ENCODE measurements around the gene GPR63. TPM values are rescaled to one million over a fixed set of nuclear protein-coding genes. Genes with fewer than 3 reads are reported as not detected.

GPR63 gene
- total and polyA plus RNA-seq, 8 donors: 0.71 to 3.8 (median 3.0) TPM

DNA sequence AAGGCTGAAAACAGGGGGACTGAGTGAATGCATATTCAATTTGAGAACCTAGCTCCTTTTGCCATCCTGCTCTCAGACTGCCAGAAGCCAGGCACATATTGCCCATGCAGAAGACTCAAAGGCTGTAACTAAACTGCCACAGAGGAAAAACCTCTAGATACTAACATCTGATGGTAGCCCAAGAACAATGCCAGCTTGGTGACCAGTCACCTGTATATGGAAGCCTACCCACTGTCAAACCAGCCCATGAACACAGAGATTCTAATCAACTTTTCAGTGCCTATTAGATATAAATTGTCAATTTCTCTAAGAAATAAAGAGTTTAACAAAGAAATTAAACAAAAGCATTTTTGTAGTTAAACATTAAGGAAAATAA, 34.2 kb downstream of the GPR63 start:
- H3K4me1 ChIP-seq: no peaks in the 10 kb centered on the region
- no peak for ATAC-seq

DNA sequence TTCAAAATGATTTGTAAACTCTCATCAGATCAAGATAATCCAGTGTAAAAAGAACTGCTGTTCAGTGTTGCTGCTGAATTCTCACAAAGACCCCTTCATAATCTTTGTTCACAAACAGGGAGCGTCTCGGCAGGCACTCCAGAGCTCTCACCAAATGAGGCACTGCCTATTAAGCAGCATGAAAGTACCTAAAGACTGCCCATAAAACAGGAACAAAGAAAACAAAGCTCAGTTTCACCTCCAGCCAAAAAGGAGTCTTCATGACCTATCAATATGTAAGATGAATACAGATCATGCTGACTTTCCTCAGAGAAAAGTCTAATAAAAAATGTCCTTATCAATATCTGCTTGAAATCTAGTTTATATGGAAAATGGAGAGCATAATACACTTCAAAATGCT, 41.8 kb downstream of the GPR63 start:
- DNase-seq (no peak), ATAC-seq (no peak)
- TF ChIP-seq, protein P1, sequence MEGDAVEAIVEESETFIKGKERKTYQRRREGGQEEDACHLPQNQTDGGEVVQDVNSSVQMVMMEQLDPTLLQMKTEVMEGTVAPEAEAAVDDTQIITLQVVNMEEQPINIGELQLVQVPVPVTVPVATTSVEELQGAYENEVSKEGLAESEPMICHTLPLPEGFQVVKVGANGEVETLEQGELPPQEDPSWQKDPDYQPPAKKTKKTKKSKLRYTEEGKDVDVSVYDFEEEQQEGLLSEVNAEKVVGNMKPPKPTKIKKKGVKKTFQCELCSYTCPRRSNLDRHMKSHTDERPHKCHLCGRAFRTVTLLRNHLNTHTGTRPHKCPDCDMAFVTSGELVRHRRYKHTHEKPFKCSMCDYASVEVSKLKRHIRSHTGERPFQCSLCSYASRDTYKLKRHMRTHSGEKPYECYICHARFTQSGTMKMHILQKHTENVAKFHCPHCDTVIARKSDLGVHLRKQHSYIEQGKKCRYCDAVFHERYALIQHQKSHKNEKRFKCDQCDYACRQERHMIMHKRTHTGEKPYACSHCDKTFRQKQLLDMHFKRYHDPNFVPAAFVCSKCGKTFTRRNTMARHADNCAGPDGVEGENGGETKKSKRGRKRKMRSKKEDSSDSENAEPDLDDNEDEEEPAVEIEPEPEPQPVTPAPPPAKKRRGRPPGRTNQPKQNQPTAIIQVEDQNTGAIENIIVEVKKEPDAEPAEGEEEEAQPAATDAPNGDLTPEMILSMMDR (IDR thresholded peaks at IDR 0.05): no peak
- no peaks in the 10 kb centered on the region for H3K4me1 ChIP-seq
- no peaks in the 10 kb centered on the region for H3K9me3 ChIP-seq
- intact Hi-C loops (cut with DNase I): no loop called here
- H3K27ac ChIP-seq: no peak overlapping the region
- H3K4me3 ChIP-seq: no peak overlapping the region
- H3K36me3 ChIP-seq: no peaks in the 10 kb centered on the region
- no peaks in the 10 kb centered on the region for H3K27me3 ChIP-seq

More for the DNA sequence above, 34.2 kb downstream of the GPR63 start:
- no peaks in the 10 kb centered on the region for H3K36me3 ChIP-seq
- no peaks in the 10 kb centered on the region for H3K27me3 ChIP-seq
- intact Hi-C loops (cut with DNase I): no loop called here
- H3K27ac ChIP-seq: no peak overlapping the region
- DNase-seq: no peak
- H3K4me3 ChIP-seq: no peak overlapping the region
- H3K9me3 ChIP-seq: no peaks in the 10 kb centered on the region
- TF ChIP-seq, protein P1 (IDR thresholded peaks at IDR 0.05): no peak

DNA sequence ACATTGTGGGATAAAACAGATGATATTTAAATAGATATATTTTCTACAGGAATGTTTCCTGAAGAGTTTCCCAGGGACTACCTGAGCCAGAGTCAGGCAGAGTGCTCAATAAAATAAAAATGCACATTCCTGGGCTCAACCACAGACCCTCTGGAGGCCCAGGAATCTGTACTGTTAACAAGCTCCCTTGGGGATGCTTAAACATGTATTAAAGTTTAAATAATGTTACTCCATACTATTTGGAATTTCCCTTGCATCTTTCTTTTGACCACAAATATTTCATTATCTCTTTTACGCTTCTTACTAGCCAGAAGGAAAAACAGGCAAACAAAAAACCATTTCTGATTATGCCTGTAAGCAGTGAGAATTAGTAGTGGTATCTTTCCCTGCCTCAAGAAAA, 42.3 kb downstream of the GPR63 start:
- Histone ChIP-seq H3K9me3 (no peaks in the 10 kb centered on the region), H3K4me1 (no peaks in the 10 kb centered on the region), H3K4me3 (no peak overlapping the region), H3K36me3 (no peaks in the 10 kb centered on the region), H3K27me3 (no peaks in the 10 kb centered on the region), H3K27ac (no peak overlapping the region)
- DNase-seq (no peak), ATAC-seq (no peak)
- TF ChIP-seq, protein P1 (IDR thresholded peaks at IDR 0.05): no peak
- intact Hi-C loops (cut with DNase I): no loop called here

DNA sequence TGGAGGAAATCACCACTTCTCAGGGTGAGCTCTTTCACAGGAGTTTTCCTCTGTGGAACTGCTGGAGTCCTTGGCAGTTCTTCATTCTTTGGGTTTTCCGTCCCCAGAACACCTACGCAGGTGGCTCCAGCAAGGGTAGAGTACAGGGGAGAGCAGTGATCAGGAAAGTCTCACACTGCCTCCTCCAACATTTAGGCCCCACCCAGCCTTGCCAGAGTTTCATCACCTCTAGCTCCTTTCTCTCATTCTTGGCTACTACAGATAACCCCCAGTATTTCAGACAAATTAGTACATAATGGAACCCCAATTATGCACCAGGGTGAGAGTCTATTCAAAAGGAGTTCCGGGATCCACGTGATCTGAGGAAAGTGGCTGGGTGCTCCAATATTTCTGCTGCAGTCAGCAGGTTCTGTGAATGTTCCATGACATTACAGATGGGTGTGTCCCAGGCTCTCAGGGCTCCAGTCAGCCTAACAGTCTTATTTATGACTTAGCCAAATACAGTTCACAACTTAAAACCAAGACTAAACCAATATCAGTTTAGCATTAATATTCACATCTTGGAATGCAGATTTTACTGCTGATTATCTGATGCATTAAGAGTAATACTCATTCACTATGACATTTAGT, 44.6 kb downstream of the GPR63 start:
- no peak overlapping the region for H3K27ac ChIP-seq
- no peaks in the 10 kb centered on the region for H3K4me1 ChIP-seq
- DNase-seq (no peak), ATAC-seq (no peak)
- TF ChIP-seq, protein P1 (IDR thresholded peaks at IDR 0.05): no peak
- intact Hi-C loops (cut with DNase I): no loop called here
- H3K4me3 ChIP-seq: no peak overlapping the region
- H3K27me3 ChIP-seq: no peaks in the 10 kb centered on the region
- no peaks in the 10 kb centered on the region for H3K9me3 ChIP-seq
- no peaks in the 10 kb centered on the region for H3K36me3 ChIP-seq

DNA sequence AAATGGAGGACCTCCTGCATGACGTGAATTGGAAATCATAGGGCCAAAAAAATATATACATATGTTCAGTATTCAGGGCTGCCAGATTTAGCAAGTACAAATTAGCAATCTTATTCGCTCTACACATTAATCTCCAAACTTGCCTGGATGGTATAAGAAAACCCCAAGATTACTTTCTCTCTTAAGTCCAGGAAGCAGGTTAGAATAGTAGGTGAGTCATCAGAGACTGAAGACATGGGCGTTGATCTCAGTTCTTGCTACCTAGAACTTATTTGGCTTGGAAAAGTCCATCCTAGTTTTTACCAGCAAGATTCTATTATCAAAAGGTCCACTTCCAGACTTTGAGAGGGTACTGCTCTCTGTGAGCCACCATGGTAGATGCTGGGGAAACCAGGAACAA, 47.4 kb downstream of the GPR63 start:
- Histone ChIP-seq H3K9me3 (no peaks in the 10 kb centered on the region), H3K4me1 (no peaks in the 10 kb centered on the region), H3K4me3 (no peak overlapping the region), H3K36me3 (no peaks in the 10 kb centered on the region), H3K27me3 (no peaks in the 10 kb centered on the region), H3K27ac (no peak overlapping the region)
- no peak for DNase-seq
- ATAC-seq: no peak
- TF ChIP-seq, protein P1 (IDR thresholded peaks at IDR 0.05): no peak
- intact Hi-C loops (cut with DNase I): no loop called here

Data from left lung (tissue), 10 donors.